HG03135 (cell line): ENCODE measurements around the gene GRIK4.

Experiments
- ATAC-seq: cut with Tn5 transposase; IDR thresholded peaks from one replicate; pipeline ENCODE4 v1.9.1; 2021; ENCODE audit warnings: mild to moderate bottlenecking, moderate library complexity; ENCODE audit not compliant: unreplicated experiment

The GRIK4 gene

DNA sequence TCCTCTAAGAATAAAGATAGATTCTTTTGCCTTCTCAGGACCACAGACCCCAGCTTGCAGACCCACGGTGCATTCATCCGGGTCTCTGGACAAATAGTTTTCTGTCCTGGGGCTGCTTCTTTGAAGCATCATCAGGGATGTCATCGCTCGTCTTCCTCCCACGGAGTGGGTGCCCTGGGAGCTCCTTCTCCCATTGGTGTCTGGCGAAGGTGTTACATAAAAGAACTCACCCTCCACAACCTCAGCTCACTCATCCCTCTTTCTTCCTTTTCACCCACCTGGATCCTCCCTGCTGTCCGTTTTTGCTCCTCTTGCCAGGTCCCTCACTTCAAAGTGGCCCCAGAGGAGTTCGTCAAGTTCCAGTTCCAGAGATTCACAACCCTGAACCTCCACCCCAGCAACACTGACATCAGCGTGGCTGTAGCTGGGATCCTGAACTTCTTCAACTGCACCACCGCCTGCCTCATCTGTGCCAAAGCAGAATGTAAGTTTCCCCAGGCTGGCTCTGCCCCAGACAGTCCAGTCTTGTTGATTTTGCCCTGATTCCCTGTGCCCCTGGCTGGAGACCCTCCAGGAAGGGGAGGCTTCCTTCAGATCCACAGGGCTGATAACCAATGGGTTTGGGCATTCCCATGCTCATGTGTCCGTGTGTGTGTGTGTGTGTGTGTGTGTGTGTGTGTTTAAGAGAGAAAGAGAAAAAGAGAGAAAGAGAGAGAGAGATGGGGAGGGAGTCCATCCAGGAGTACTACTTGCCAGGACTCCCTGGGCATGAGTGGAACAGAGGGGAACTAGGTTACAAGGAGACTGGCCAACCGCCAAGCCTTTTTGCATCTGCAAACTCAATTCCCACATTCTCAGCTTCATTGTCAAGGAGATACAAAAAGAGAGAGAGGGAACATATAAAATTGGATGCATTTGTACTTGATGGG lies 308.2 kb downstream of the GRIK4 start:
- ATAC-seq, result no peak

DNA sequence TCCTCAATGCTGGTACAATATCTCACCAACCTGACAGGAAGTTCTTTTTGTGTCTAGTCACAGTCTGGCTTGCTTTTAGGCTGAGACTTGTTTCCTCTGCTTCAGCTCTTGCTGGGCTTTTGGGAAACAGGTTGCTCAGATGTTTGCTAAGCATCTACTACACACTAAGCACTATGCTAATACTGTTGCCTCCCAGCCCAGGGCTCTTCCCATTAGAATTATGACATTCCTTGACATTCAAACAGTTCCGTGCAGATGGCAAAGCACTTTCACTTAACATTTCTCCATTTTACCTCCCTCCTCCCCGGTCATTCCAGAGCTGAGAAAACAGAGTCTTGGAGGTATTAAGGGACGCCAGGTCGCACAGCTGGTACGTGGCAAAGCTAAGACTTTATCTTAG lies 311.6 kb downstream of the GRIK4 start:
- no peak for ATAC-seq

DNA sequence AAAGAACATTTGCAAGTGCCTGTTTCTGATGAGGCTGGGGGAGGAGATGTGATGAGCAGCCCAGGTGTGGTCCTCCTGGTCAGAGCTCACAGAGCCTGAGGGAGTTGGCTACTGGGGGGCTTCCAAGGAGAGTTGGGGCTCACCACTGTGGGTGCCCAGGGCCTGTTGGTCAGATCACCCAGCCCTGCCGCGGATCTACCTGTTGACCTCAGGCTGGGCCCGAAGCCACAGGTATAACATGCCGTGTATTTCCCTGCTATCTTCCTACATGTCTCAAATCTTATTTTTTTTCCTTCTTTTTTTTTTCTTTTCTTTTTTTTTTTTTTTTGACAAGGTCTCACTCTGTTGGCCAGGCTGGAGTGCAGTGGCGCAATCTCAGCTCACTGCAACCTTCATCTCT lies 312.7 kb downstream of the GRIK4 start:
- no peak for ATAC-seq

- no peak for ATAC-seq
Observed at GRCh38 chr11:120827198-120827597, 315.6 kb downstream of the GRIK4 start.

- ATAC-seq, result no peak
Observed at GRCh38 chr11:120827820-120828219, 316.3 kb downstream of the GRIK4 start.

- ATAC-seq, result no peak
Observed at GRCh38 chr11:120828847-120829246, 317.3 kb downstream of the GRIK4 start.

DNA sequence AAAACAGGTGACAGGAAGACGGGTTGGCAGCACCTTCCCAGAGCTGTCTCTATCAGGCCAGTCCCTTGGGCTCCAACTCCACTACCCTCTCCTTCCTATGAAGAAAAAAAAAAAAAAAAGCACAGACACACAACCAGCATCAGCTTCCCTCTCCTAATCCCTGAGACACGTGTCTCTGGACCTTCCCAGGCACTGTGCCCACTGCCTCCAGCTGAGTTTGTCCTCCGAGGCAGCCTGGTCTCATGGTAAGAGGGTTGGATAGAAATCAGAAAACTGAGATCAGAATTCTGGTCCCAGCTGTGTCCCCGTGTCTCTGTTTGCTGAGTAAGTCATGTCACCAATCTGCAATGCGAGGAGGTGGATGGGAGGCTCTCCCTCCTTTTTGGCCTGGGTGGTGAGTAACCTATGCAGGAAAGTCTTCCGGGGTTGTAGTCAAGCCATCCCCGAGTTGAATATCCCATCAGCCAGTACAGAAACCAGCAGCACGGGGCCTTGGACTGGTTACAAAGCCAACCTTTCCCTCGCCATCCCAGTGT lies 318.6 kb downstream of the GRIK4 start:
- no peak for ATAC-seq

DNA sequence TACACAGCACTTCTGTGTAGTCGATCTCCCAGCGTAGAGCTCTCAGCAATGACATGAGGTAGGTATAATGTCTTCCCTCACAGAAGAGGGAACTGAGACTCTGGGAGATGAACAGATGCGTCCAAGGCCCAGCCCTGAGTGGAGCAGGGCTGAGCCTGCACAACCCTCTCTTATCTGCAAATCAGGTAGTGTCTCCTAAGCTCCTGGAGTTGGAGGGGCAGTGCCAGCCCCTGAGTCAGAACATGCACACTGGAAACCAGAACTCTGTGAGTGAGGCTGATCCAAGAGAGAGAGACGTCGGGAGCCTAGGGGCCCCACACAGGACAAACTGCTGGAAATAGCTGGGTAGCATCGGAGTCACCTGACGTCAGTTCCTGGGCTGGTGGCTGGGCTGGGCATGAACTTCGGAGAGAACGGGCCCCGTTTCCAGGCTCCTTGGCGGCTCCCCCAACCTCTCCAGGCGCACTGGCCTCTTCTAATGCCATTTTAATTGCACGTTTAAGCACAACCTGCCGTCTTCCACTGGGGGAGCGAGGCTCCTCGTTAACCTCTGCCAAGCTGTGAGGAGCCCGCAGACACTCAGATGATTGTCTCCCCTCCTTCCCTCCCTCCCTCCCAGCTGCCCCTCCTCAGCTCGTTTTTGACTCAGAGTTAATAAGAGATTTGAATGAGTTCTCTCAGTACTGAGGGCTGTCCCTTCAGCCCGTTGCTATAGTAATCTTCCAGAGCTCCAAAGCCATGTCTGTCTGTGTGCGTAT lies 321.1 kb downstream of the GRIK4 start:
- ATAC-seq, result no peak

DNA sequence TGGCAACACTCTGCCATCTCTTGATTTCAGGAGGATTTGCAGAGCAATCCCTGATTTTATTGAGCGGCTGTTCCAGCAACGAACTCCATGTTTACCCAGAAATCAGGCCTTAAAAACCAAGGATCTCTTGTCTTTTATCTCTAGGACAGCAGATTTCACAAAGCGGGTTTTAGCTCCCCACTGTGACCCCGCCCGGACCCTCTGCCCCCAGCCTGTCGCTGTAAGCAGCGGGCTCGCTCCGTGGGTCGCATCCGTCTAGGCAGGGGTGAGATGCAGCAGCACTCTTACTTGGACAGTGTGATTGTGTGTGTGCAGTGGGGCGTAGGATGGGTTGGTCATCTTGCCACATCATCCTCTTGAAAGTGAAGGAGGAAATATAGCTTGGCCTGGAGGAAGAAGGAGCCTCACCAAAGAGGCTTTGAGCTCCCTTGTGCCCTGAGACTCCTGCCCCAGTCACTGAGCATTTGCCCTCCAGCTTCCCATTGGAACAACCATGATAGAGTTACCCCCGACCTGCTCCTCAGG lies 323.2 kb downstream of the GRIK4 start:
- ATAC-seq, result no peak

DNA sequence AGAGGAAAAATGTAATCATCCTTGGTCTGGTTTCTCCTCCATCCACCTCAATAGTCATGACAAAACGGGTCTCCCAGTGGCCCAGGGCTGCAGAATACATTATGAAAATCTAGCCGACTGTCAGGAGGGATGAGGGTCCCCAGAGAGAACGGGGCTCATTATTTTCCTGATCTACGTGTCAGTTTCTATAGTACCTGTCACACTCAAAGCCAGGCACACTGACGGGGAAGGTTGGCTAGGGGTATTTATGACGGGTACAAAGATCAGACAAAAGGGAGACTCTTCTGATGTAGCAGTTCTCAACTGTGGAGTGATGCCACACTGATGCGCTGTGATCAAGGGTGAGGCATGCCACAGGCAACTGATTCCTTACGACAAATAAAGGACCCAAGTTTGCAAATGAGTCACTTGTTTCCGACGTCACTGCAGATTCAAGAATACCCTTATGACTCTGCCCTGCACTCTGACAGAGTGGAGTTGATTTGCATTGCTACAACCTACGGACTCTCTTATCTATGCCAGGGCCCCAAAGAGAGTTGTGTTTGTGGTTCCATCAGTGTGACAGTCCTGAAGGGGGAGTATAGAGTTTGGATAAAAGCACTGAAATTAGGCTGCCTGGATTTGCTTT lies 324.2 kb downstream of the GRIK4 start:
- peak; percentile 88 for ATAC-seq

DNA sequence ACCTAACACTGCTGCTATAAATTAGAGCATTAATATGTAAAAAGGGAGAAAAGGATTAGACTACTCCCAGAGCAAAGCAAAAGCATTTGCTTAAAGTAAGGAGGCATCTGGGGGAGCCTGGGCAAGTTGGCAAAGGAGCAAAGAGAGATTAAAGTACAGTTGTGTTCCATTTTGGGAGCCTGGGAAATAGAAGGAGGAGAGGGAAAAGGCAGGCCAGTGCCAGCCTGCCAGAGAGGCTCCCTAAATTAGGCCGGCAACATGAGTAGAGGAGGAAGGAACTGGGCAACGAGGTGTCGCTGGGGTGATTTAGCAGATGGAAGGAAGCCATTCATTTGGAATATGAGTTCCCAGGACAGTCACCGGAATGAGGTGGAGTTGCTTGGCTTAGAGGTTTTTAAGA lies 326.1 kb downstream of the GRIK4 start:
- no peak for ATAC-seq

- no peak for ATAC-seq
Observed at GRCh38 chr11:120839201-120839600, 327.7 kb downstream of the GRIK4 start.

DNA sequence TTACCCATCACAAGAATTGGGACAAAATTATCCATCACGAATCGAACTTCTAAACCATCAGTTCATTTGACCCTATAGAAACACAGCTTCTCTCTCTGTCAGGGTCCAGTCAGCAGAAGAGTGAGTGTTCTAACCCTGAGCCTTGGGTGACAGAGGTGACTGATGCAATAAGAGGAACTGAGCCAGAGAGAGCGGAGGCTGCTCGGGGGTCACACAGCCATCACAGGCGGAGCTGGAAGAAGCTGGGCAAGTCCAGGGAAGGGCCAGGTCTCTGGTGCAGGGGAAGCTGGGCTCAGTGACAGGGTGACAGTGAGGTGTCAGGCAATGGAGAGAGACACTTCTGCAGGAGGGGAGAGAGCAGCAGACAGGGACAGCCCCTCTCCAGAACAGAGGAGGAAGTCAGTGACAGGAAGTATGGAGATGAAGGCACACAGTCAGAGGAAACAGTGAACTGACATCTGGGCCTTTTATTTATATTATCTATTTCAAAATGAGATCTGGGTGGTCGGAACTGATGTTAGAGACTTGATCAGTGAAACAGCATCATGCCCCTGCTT lies 328.4 kb downstream of the GRIK4 start:
- no peak for ATAC-seq

- ATAC-seq, result no peak
Observed at GRCh38 chr11:120840661-120841060, 329.1 kb downstream of the GRIK4 start.

GRCh38 chr11:120841074-120841473 lies 329.5 kb downstream of the GRIK4 start:
- ATAC-seq, result no peak

DNA sequence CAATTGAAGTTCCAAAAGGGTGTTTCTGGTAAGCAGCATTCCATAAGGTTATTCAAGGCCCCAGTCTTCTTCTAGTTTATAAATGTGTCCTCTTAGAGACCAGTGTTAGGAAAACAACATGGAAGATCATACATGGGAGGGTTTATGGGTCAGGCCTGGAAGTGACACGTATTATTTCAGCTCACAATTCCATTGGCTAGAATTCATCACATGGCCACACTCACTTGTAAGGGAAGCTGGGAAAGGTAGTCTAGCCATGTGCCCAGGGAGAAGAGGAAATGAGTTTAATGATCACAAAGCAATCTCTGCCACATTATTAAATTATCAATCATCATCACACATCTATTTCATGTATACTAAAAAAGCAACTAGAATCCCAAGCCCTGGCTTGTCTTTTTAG lies 330.6 kb downstream of the GRIK4 start:
- no peak for ATAC-seq

- ATAC-seq, result no peak
Observed at GRCh38 chr11:120853435-120853834, 341.9 kb downstream of the GRIK4 start.

GRCh38 chr11:120854988-120855387 lies 343.4 kb downstream of the GRIK4 start:
- ATAC-seq, result no peak

DNA sequence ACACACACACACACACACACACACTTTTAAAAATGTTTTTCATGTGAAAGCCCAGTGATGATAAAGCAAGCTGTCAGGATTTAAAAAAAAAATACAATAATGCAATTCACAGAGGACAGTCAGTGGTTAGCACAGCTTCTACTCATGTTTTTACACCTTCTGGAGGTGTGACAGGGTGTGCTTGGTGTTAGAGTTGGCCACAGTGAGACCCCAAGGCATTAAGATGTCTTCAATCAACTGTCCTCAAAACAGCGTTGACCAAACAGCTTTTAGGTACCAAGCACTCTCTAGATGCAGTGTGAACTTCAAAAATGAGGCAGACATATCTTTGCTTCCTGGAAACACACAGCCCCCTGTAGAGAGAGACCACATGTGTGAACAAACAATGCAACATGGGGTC lies 346.0 kb downstream of the GRIK4 start:
- no peak for ATAC-seq

GRCh38 chr11:120858740-120859139 lies 347.2 kb downstream of the GRIK4 start:
- ATAC-seq, result no peak
